GM19395 (cell line): Measurements from ENCODE around the gene L3MBTL4.

ENCODE experiments used
- ATAC-seq: cut with Tn5 transposase; IDR thresholded peaks from one replicate; pipeline ENCODE4 v1.9.1; 2021; ENCODE audit warnings: mild to moderate bottlenecking, moderate library complexity; ENCODE audit not compliant: unreplicated experiment

Gene L3MBTL4

DNA sequence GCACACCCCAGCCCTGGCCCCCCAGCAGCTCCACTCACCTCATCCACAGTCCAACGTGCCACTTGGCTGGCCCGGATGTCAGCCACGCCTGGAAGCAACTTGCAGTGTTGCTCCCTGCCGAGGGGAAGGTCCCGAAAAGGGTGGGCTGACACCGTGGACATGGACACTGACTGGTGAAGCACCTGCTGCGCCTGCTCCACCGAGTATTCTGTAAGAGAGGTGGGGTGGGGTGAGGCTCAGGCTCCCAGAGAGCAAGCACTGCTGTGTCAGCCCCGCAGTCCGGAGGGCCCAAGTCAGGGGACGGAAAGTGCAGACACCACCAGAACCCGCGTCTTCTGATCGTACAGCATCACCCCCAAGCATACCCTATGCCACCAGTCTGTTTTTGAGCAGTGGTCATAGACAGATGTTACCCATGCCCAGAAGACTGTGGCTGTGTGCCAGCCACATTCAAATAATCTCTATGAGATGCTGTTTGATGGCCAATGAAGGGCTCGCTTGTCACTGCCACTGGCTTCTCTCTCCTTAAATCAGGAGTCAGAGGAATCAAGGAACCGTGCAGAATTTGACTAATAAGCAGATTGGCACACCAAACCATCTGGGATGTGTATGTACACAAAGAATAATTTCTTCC lies 445.2 kb downstream of the L3MBTL4 start:
- ATAC-seq: no peak

DNA sequence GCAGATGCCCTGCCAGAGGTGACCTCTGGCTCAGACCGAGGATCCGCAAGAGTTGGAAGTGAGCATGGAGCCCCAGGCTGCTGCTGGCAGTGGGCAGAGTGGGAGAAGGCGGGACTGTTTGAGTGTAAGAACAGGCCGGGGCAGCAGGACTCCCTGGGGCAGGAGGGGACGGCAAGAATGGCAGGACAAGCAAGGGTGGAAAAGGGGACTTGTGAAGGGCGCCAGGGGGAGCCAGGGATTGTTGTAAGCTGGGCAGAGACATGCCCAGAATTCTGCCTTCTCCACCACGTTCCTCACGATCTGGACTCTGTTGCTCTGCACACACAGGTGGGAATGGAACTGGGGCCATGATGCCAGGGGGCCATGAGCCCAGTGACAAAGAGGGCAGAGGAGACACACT lies 447.0 kb downstream of the L3MBTL4 start:
- ATAC-seq: no peak

DNA sequence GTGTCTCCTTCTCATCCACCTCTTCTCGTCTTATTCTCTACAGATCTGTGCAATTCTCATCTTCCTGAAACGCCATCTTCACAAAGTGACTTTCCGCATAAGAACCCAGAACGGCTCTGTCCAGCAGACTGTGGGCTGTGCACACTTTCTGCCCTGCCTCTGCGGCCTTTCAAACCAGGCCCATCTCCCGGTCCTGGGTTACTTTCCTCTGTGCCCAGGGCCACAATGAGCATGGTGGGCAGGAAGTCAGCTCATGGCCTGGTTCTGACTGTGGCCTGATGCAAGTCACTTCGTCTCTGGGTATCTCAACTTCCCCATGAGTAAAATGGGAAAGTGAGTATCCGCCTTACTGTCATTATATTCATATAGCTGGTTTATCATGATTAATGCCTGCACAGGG lies 447.7 kb downstream of the L3MBTL4 start:
- ATAC-seq: no peak

DNA sequence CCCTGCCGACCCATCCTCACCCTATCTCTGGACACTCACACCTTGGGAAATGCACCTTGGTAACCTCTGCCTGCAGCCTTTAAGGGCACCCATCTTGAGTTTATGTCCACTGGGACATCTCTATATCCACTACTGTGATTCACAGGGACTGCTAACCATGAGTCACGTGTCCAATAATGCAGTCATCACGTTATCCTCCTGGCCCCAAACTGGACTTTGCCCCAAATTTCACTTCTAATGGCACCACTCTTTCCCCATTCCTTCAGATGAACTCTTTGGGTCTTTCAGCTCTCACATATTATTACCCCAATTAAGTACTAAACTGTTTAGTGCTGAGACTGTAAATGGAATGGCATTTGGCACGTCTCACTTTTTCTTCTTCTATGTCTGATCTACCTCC lies 448.2 kb downstream of the L3MBTL4 start:
- no peak for ATAC-seq

DNA sequence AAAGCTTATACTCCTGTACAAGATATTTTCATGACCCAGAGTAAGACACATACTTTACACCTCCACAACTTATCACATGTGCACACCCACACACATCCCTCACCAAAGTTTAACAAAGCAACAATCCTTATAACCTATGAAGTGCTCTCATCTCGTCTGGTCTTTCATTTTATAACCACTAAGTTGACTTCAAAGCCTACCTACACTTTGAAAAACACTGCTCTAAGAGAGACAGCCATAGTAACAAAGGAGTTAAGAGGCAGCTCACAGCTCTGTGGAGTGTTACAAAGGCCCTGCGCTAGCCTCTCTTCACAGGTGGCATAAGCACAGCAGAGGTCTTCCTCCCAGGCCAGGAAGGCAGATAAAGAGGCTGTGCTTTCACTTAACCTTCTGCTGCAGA lies 449.7 kb downstream of the L3MBTL4 start:
- no peak for ATAC-seq

DNA sequence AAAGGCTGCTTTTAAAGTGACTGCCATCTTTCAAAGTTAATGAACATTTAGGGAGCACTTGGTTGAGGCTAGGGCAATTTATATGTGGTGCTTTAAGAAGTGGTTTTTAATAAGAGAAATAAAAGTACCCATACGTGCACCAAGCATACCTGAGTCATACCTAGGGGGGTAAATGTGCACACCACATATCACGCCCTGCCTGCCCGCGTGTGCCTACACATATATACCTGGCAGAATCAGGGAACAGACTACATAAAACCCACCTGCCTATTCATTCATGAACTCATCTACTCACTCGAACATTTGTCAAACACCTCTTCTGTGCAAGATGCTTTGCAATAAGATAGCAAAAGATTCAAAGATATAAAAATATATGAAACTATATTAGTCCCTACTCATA lies 450.1 kb downstream of the L3MBTL4 start:
- no peak for ATAC-seq

DNA sequence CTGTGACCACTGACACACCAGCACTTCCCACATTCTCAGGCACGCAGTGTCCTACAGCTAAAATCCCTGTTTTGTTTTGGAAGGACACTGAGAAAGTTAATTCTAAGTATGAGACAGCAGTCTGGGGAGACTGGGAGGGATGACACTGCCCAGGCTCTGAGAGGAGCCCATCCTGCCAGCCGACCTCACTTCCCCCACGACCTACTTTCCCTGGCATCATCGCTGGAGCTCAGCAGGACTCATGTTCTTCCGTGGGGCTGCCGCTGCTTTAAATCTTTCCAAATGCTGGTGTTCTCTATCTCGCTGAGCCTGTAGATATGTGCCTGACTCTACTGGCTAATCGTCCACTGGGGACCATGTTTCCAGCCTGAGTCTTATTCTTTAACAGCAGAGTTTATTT lies 450.6 kb downstream of the L3MBTL4 start:
- ATAC-seq: no peak

DNA sequence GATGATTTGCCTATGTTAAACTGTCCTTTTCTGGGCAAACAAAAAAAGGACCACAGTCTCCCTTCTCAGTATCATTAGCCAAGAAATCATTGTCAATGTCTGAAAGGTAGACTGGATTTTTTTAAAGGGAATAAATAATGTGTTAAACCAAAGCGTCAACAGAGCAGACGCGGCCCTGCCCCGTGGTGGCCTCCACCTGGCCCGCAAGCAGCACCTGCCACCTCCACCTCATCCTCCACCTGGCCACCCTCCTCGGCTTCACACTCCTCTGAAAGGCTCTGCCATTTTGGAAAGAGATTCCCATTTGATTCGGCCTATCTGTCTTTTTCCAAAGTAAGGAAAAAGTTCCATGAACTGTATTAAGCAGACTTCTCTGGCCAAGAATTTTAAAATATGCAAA lies 451.4 kb downstream of the L3MBTL4 start:
- ATAC-seq: no peak

DNA sequence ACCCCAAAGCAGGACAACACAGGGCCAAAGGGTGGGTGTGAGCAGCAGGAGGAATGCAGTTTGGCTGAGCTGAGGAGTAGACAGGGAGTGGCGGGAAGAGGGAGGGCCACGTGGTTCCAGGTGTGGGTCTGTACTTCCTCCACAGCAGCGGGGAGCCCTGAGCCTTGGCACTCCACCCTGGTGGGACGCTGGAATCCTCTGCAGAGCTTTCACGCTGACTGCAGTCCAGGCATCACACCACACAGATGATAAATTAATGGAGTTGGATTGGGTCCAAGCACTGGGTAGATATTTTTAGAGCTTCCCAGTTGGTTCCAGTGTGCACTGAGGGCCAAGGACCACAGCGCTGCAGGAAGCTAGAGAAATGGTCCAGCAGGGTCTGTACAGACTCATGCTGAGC lies 452.3 kb downstream of the L3MBTL4 start:
- ATAC-seq: no peak

DNA sequence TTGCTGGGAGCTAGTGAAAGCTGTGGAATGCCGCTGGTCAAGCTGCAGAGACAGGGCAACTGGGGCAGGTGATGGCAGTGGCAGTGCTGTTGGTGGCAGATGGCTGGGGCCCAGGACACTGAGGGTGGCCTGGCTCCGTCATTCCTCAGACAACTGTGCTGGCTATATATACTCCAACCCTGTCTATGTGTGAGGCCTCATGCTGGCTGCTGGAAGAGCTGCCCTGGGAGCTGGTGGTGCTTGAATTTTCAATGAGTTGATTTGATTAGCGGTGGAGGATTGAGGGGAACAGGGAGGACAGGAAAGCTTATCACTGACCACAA lies 452.9 kb downstream of the L3MBTL4 start:
- ATAC-seq: no peak

DNA sequence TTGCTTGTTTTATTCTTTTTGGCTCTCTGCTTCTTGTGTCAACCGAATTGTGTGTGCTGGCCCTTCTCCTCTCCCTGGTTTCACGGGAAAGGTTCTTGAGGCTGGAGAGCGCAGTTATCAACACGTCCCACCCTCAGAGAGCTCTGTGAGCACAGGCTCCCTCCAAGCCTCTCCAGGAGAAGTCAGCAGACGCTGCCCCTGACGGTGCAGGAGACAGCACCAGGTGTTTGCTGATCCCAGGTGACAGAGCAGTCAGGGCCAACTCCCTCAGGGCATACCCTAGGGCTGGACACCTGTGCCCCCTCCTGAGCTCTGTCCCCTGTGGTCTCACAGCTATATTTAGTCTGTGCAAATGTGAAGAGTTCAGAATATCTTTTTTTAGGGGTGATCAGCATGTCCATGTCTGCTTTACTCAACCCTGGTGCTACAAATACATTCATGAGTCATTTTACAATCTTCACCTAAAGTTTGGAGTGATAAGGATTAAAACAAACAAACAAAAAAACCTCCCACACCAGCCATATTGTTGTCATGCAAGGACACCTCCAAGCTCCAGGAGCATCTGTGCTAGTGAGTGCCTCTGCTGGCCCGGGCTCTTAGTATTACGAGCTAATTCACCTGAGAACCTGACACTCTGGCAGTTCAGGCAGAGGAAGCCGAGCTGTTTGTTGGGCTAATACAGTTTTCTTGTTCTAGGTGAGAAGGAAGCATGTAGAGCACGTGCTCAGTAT lies 453.4 kb downstream of the L3MBTL4 start:
- ATAC-seq: no peak

DNA sequence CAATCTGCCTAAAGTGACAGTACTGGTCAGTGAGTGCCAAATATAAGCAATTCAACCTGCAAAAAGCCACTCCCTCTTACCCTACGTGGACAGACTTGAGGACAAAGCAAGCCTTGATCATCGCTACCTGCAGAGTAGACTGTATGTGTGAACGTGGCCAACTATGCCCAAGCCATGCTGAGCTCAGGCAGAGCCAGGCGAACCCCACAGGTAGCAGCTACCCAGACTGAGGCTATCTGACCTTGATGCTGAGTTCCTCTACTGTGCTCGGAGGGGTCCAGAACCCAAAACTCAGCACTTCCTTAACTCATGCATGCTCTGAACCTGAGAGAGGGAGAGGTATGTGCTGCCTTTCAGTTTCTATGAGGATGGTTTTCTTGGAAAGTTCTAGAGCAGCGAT lies 455.9 kb downstream of the L3MBTL4 start:
- ATAC-seq: no peak

DNA sequence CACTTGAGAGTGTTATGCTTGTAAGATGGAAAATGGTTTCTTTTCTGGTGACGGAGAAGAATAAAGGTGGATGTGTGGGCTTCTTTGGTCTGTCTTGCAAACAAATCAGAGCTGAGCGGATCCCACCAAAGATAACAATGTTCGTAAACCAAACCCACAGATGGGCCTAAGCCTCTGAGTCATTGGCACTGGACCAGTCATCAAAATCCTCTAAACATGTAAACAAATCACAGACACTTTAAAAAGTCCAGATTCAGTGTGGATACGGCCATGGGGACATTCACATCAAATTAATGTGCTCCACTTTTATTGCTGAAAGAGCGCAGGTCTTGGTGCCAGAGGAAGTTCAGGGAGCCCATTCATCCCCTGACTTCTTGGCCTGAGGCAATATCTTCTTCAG lies 458.9 kb downstream of the L3MBTL4 start:
- no peak for ATAC-seq

DNA sequence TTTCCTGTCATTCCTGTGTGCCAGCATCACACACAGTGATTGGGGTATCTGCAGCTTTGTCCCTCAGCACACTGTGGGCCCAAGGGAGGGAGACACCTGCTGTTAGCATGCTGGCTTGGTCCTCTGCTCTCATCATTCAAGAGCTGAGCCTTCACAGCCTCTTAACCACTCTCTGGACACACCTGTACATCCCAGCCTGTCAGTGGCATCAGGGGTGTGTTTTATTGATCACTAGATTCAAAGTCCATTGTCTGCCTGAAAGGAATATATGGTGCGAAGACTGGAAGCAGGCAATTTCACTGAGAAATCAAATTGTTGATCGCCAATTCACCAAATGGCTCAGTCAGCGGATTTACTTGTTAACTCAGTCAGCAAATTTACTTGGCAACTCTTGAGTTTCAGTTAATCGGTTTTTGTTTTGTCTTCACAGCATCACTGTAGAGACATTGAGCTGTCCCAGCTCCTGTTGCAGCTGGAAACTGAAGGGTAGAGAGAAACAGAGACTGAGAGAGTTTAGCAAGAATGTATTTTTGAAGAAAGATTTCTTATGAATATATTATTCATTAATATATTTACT lies 463.1 kb downstream of the L3MBTL4 start:
- no peak for ATAC-seq

DNA sequence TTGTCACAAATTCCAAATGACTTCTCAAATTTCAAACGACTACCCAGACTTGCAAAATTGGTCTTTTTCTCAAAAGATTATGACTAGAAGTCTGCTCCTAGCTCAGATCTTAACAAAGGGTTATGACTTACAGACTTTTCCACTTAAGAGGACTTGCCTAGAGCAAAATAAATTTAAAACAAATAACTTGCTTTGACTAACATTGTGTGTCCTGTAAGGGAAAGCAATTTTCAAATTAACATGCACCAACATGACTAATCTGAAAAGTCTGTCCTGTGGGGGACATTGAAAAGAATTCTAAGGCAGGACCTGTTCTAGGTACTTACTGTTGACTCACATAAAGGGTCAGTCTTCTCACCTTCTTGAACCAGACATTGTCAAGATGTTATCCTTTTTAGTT lies 465.9 kb downstream of the L3MBTL4 start:
- ATAC-seq: no peak

DNA sequence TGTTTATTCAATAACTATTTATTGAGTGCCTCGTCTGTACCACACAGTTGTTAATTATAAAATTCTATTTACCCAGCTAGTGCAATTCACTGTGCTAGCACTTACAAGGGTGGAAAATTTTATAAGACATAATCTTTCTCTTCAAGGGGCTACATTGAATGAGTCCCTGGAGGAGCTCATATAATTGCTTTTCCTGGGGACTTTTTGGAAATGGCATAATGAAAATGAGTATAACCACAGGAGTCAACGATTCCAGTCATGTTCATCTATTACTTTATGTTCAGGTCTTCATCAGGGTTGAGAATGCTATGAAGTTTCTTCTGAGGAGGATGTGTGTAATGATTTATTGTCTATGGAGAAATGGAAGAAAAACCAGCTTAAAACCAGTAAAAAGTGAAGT lies 466.5 kb downstream of the L3MBTL4 start:
- ATAC-seq: no peak

DNA sequence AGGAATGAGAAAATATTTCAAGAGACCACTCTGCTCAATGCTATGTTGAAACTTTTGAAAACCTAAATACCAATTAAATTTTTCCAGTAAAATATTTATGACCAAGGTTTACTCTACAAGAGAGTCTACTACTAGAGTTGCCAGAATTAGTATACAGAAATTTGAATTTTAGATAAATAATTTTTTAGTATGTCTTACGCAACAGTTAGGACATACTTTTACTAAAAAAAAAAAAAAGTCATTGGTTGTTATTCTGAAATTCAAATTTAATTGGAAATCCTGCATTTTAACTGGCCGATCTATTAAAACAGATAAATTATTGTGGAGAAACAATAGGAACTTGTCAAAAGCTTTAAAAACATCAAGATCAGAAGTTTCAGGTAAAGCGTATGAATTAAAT lies 470.3 kb downstream of the L3MBTL4 start:
- no peak for ATAC-seq

DNA sequence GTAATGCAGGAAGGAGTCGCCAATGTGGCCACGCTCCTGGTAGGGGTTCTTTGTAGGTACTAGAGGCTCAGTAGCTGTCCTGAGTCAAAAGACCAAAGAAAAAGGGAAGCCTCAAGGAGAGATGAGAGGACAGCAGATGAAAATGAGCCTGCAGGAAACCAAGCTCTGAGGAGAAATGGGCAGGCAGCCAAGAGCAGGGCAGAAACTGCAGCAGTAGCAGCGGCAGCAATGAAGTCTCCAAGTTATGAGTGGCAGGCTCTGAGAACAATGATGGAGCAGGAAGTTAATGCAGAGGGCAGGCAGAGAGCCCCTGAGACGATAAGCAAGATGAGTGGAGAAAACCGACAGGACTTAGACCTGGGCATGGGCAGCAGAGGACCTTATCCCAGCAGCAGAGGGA lies 471.2 kb downstream of the L3MBTL4 start:
- ATAC-seq: no peak

DNA sequence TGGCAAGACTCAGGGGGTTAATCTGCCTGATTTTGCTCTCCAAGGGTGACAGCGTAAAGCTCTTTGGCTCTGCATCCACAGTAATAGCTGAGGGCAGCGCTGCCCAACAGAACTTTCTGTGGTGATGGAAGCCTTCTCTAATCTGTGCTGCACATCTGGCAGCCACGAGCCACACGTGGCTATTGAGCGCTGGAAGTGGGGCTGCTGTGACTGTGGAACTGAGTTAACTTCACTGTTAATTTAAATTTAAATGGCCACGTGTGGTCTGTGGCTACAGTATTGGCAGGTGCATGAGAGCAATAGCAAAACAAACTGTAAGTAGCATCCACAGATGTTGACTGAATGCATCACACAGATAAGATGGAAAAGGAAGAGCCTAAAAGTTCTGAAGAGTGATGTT lies 472.1 kb downstream of the L3MBTL4 start:
- ATAC-seq: no peak

DNA sequence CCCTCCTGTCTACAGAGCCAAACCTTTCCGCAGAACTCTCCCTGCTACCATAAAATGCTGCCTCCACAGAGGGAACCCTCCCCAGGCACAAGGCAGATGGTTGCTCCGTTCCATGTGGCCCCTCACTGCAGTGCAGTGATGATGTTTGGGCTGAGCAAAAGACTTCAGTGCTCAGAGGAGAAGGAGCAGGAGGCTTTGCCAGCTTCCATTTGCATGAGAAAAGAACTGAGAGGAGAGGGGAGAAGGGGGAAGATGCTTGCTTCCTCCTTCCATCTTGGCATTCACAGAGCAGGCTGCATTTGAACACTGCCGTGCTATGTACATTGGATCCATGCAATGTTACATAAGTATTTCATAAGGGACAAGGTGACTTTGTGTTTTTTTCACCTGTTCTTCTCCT lies 472.8 kb downstream of the L3MBTL4 start:
- no peak for ATAC-seq

DNA sequence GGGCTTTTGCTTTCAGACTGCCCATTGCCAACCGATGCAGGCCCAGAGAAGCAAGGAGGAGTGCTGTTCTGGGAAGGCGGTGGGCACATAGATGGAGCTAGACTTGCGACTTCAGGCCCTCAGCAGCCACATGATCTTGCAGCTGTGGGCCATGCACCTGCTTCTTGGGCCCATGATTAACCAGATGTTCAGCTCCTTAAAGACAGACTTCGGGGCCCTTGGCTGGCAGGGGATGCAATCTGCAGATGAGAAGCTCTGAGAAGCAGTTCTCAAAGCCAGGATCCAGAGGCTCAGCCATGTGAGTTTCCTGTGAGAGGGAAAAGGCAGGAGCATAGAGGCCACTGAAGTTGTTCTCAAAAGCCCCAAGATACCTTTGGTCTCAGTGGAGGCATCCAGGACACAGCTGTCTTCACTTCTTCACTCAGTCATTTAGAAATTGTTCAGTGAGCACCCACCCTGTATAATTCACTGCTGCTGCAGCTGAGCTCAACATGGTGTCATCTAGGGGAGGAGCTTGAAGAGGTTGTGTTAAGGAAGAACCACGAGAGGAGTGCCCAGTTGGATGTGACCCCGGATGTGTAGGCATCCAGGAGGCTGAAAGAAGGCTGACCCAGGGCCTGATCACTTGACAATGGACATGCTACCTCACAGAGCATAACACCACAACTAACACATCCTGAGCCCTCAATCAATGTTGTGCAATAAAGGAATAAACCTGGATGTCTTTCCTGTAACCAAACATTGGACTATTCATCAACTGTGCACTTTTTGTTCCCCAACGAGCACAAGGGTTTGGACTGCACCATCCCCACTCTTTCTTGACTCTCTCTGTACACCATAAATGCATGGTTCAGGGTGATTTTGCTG lies 474.7 kb downstream of the L3MBTL4 start:
- no peak for ATAC-seq

DNA sequence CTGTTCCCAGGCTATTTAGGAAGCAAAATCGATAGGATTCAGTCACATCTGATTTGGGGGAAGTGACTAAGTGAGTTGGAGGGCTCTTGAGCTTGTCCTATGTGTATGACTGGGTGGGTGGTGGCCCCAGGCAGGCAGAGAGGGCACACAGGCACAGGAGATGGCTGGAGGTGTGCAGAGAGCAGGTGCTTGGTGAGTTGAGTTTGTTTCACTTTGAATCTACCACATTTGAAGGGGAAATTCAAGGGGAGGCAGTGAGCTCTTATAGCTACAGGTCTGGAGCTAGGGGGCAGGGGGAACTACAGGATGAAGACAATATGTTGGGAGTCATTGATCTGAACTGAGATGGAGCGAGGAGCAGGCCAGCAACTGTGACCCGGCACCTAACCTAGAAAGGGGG lies 476.9 kb downstream of the L3MBTL4 start:
- no peak for ATAC-seq
